K562 (cell line): ENCODE measurements around the gene PRSS53. TPM values are rescaled to one million over a fixed set of nuclear protein-coding genes. Genes with fewer than 3 reads are reported as not detected.

Experiments
- CBX2 ChIP-seq: fragments of 200-600 bp; sonication (generic); IDR thresholded peaks from one replicate; pipeline ENCODE4 v1.6.1; 2012; ENCODE audit warnings: mild to moderate bottlenecking, low read length, inconsistent platforms; ENCODE audit not compliant: insufficient read depth, poor library complexity, severe bottlenecking
- COPS2 ChIP-seq: fragments of 450-650 bp; conservative IDR thresholded peaks from 2 replicates; pipeline ENCODE4 v1.6.1; 2016; ENCODE audit warnings: mild to moderate bottlenecking, moderate library complexity
- CXXC5 ChIP-seq: fragments of 250-450 bp; sonication (Bioruptor Pico); IDR thresholded peaks from 2 replicates; pipeline ENCODE4 v1.8.0; 2022; ENCODE audit warnings: inconsistent platforms, mild to moderate bottlenecking, moderate library complexity
- E2F5 ChIP-seq: sonication (generic); formaldehyde crosslinking; IDR thresholded peaks from 2 replicates; pipeline ENCODE4 v1.8.0; 2022; ENCODE audit warnings: mild to moderate bottlenecking, missing genetic modification reagents
- HCFC1 ChIP-seq: IDR thresholded peaks from 2 replicates; pipeline ENCODE4 v1.6.1; 2012; ENCODE audit warnings: low read depth, low read length, improper control_type of control experiment
- HDAC6 ChIP-seq: IDR thresholded peaks from 2 replicates; pipeline ENCODE4 v1.6.1; 2012; ENCODE audit warnings: low read depth, mild to moderate bottlenecking, control low read depth, inconsistent platforms, low read length, moderate library complexity
- HMG20A ChIP-seq: fragments of 450-650 bp; formaldehyde crosslinking; conservative IDR thresholded peaks from 2 replicates; pipeline ENCODE4 v1.4.0; 2020; ENCODE audit warnings: mild to moderate bottlenecking, mixed read lengths
- JUN ChIP-seq, 2 experiments: sonication (generic) in 1 of 2; formaldehyde crosslinking in 1 of 2; IDR thresholded peaks; 2 replicates each; pipeline versions ENCODE4 v1.6.1 to v1.8.0; 2012 to 2022; ENCODE audit warnings: borderline replicate concordance in 2 of 2, mild to moderate bottlenecking in 2 of 2, improper control_type of control experiment in 1 of 2, low read depth in 1 of 2, low read length in 1 of 2, missing genetic modification reagents in 1 of 2
- KLF6 ChIP-seq: fragments of 250-450 bp; sonication (Bioruptor Pico); IDR thresholded peaks from 2 replicates; pipeline ENCODE4 v1.4.0; 2020; ENCODE audit warnings: mild to moderate bottlenecking, moderate library complexity, borderline replicate concordance
- LEF1 ChIP-seq: fragments of 450-650 bp; IDR thresholded peaks from 2 replicates; pipeline ENCODE4 v1.6.1; 2016; ENCODE audit warnings: mild to moderate bottlenecking
- NCOR1 ChIP-seq: fragments of 450-650 bp; IDR thresholded peaks from 2 replicates; pipeline ENCODE4 v1.6.1; 2016; ENCODE audit warnings: mild to moderate bottlenecking, moderate library complexity
- NFIC ChIP-seq: fragments of 450-650 bp; IDR thresholded peaks from 2 replicates; pipeline ENCODE4 v1.6.1; 2017; ENCODE audit warnings: mild to moderate bottlenecking, inconsistent platforms
- RFX1 ChIP-seq: fragments of 450-650 bp; IDR thresholded peaks from 2 replicates; pipeline ENCODE4 v1.6.1; 2016; ENCODE audit warnings: mild to moderate bottlenecking, moderate library complexity
- RUNX1 ChIP-seq: sonication (generic); IDR thresholded peaks from 2 replicates; pipeline ENCODE4 v1.6.1; 2016; ENCODE audit warnings: antibody characterized with exemption, low read depth
- THRAP3 ChIP-seq: fragments of 450-650 bp; IDR thresholded peaks from 2 replicates; pipeline ENCODE4 v1.6.1; 2016; ENCODE audit warnings: mild to moderate bottlenecking, inconsistent platforms, borderline replicate concordance
- VEZF1 ChIP-seq: fragments of 200-800 bp; sonication (Bioruptor generic); IDR thresholded peaks from 2 replicates; pipeline ENCODE4 v1.6.1; 2017; ENCODE audit warnings: missing genetic modification characterization, missing compliant biosample characterization
- ZNF354B ChIP-seq: fragments of 250-450 bp; sonication (Bioruptor Pico); IDR thresholded peaks from 2 replicates; pipeline ENCODE4 v1.4.0; 2020
- ZNF436 ChIP-seq: fragments of 250-450, 450-650 bp; sonication (Bioruptor Pico); formaldehyde crosslinking; IDR thresholded peaks from 2 replicates; pipeline ENCODE4 v1.7.0; 2020; ENCODE audit warnings: mild to moderate bottlenecking
- ZNF639 ChIP-seq, 2 experiments: fragments of 200-800 bp in 1 of 2; sonication (Bioruptor generic) in 1 of 2; sonication (generic) in 1 of 2; formaldehyde crosslinking in 1 of 2; IDR thresholded peaks in 1 of 2; conservative IDR thresholded peaks in 1 of 2; 2 replicates each; pipeline versions ENCODE4 v1.5.0 to v1.6.1; 2016 to 2020; ENCODE audit warnings: missing compliant biosample characterization in 1 of 2, missing genetic modification characterization in 1 of 2, missing genetic modification reagents in 1 of 2
- polyA plus RNA-seq, 8 experiments: library from polyadenylated mRNA; depleted of rRNA in 4 of 8; stranded (reverse) in 5 of 8; unstranded in 3 of 8; fragments of >200 nt; fragmentation: Nextera tagmentation in 2 of 8; fragmentation: Illumina TruSeq in 1 of 8; extraction: Ambion mirVana in 2 of 8; extraction: Trizol in 1 of 8; gene quantifications; 2 replicates each; pipeline versions ENCODE4 v1.2.1 to v1.2.3, GENCODE V29; 2011 to 2014; ENCODE audit warnings: inconsistent platforms in 1 of 8, missing spikeins in 1 of 8
- total RNA-seq, 7 experiments: library from RNA; depleted of rRNA in 6 of 7; stranded (reverse); fragments of >200 nt in 6 of 7; fragmentation: Illumina TruSeq in 2 of 7; extraction: Trizol in 2 of 7; gene quantifications; 2 replicates each; pipeline versions ENCODE4 v1.2.1 to v1.2.3, GENCODE V29; 2011 to 2021; ENCODE audit warnings: low replicate concordance in 1 of 7
- TF ChIP-seq, protein P1 (sequence below), 2 experiments: fragments of 450-650 bp; IDR thresholded peaks; 2 replicates each; pipeline ENCODE4 v1.6.1; 2016
- TF ChIP-seq, protein P2 (sequence below): sonication (generic); formaldehyde crosslinking; IDR thresholded peaks from 2 replicates; pipeline ENCODE4 v1.9.0; 2022; ENCODE audit warnings: mild to moderate bottlenecking, missing genetic modification reagents

PRSS53 gene
- total and polyA plus RNA-seq, 9 of the 15 experiments (the other 6 are each of a cell fraction or from before 2014, with no cell fraction given): 0.40 to 1.9 (median 0.78) TPM; not detected in 2

DNA sequence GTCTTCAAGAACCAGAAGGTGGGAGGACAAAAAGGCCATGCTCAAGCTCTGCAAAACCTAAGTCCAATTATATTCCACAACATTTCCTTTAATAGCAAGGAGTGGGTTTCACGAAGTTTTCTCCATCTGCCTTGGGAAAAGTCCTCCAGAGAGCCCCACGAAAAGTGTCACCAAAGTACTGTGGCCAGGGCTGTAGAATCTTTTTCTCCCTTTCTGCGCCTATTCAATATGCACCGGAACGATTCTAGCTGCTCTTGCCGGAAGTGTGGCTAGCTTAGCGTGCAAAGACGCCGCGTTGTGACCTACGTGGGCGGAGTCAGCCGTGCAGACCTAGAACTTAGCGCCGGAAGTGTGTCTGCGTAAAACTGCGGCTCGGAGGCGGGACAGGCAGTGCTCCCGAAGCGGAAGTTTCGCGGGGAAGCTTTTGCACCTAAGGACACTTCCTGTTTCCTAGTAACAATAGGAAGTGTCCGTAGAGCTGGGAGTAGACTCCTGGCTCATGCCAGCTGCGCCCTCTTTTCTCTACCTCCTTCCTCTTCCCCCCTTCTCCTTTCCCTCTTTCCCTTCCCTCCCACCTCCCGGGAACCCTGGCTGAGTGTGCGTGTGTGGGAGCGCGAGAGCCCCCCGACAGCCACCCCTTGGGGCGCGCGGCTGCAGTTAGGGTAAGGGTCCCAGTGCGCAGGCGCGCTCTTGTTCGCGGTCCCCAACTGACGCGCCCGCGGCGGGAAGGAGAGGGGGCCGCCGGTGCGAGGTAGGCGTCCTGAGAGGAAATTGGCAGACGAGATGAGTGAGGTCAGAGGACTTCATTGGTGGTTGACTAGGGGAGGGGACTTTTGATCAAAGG is 14.6 kb downstream of the PRSS53 start, which contains the start of the genes ZNF646 and ZNF668 (continued):
- TF ChIP-seq E2F5 (CRISPR knock-in tag) (peak; percentile 53; the same call in 1 of the 2 replicates), CBX2 (no peak), JUN (IDR thresholded peaks at IDR 0.05; ENCODE audit: borderline replicate concordance, low read depth, low read length) (no peak), JUN (CRISPR knock-in tag; IDR thresholded peaks at IDR 0.05; ENCODE audit: borderline replicate concordance) (no peak), ZNF354B (no peak), RFX1 (no peak; the same call in 1 of the 2 replicates), RUNX1 (no peak), LEF1 (no peak), COPS2 (no peak), THRAP3 (no peak), HDAC6 (no peak), HCFC1 (peak; percentile 91), VEZF1 (CRISPR knock-in tag) (no peak), NFIC (peak; percentile 68), KLF6 (CRISPR knock-in tag) (0 out of 2 replicates have a peak, but pooled peaks have one; percentile 20), ZNF436 (CRISPR knock-in tag) (no peak), NCOR1 (no peak; the same call in 1 of the 2 replicates), CXXC5 (CRISPR knock-in tag) (peak; percentile 94), ZNF639 (CRISPR knock-in tag; conservative IDR thresholded peaks at IDR 0.05 in 1 of 2, IDR thresholded peaks at IDR 0.05 in 1 of 2) (no peak; a peak in 2 of 4 replicates), HMG20A (CRISPR knock-in tag) (no peak)
- TF ChIP-seq, protein P1, sequence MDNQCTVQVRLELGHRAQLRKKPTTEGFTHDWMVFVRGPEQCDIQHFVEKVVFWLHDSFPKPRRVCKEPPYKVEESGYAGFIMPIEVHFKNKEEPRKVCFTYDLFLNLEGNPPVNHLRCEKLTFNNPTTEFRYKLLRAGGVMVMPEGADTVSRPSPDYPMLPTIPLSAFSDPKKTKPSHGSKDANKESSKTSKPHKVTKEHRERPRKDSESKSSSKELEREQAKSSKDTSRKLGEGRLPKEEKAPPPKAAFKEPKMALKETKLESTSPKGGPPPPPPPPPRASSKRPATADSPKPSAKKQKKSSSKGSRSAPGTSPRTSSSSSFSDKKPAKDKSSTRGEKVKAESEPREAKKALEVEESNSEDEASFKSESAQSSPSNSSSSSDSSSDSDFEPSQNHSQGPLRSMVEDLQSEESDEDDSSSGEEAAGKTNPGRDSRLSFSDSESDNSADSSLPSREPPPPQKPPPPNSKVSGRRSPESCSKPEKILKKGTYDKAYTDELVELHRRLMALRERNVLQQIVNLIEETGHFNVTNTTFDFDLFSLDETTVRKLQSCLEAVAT (IDR thresholded peaks at IDR 0.05): 0 out of 4 replicates have a peak, but pooled peaks of 1 of the 2 experiments have one; percentile 14
- TF ChIP-seq, protein P2, sequence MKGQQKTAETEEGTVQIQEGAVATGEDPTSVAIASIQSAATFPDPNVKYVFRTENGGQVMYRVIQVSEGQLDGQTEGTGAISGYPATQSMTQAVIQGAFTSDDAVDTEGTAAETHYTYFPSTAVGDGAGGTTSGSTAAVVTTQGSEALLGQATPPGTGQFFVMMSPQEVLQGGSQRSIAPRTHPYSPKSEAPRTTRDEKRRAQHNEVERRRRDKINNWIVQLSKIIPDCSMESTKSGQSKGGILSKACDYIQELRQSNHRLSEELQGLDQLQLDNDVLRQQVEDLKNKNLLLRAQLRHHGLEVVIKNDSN (CRISPR knock-in tag): no peak
